ENCODE measurements around the gene GRIK4. TPM values are rescaled to one million over a fixed set of nuclear protein-coding genes. Genes with fewer than 3 reads are reported as not detected.

Gene GRIK4
- total and polyA plus RNA-seq, 4 donors, result 0.05 to 0.25 (median 0.06) TPM; not detected in 1

GRCh38 chr11:120666121-120666639 is 154.6 kb downstream of the GRIK4 start:
- WGBS, result 60% methylated on average over 10 of the region's 10 CpGs
- H3K36me3 ChIP-seq (ENCODE audit: control insufficient read depth in 4 of 4, insufficient read depth in 3 of 4, low read depth in 1 of 4, low read length in 3 of 4), result no peaks in the 10 kb centered on the region
- DNase-seq (ENCODE audit: low spot score), result no peak
- no peak overlapping the region for H3K4me3 ChIP-seq (ENCODE audit: low read depth in 1 of 3, low read length in 3 of 3)
- no peak overlapping the region for H3K27ac ChIP-seq (ENCODE audit: low read depth in 1 of 2, low read length in 2 of 2)
- TF ChIP-seq MAX (IDR thresholded peaks at IDR 0.05), result no peak
- TF ChIP-seq TAF1 (conservative IDR thresholded peaks at IDR 0.05), result no peak
- no peak for TF ChIP-seq FOXA1 (IDR thresholded peaks at IDR 0.05)
- no peak for TF ChIP-seq ZBTB33 (IDR thresholded peaks at IDR 0.05)
- TF ChIP-seq RAD21 (IDR thresholded peaks at IDR 0.05), result no peak
- TF ChIP-seq GABPA (IDR thresholded peaks at IDR 0.05 in 1 of 2, conservative IDR thresholded peaks at IDR 0.05 in 1 of 2), result no peak
- no peak for TF ChIP-seq HNF4G (IDR thresholded peaks at IDR 0.05)
- TF ChIP-seq YY1 (IDR thresholded peaks at IDR 0.05), result no peak
- no peak for TF ChIP-seq EGR1 (IDR thresholded peaks at IDR 0.05; ENCODE audit: low read depth in 2 of 2)
- no peak overlapping the region for H3K9ac ChIP-seq (ENCODE audit: low read depth in 1 of 2, low read length in 2 of 2)
- H3K4me1 ChIP-seq (ENCODE audit: control insufficient read depth in 4 of 4, insufficient read depth in 4 of 4, low read length in 3 of 4), result no peaks in the 10 kb centered on the region
- peaks cover 0 to 12% (median 0%) of the 10 kb centered on the region in 4 donors for H3K27me3 ChIP-seq (ENCODE audit: control insufficient read depth in 4 of 4, insufficient read depth in 4 of 4, low read length in 3 of 4)
- H3K9me3 ChIP-seq (ENCODE audit: control insufficient read depth in 4 of 4, low read length in 3 of 4), result no peaks in the 10 kb centered on the region

- H3K4me3 ChIP-seq (ENCODE audit: low read depth in 1 of 3, low read length in 3 of 3), result no peak overlapping the region
- peaks cover 0 to 12% (median 0%) of the 10 kb centered on the region in 4 donors for H3K27me3 ChIP-seq (ENCODE audit: control insufficient read depth in 4 of 4, insufficient read depth in 4 of 4, low read length in 3 of 4)
- H3K27ac ChIP-seq (ENCODE audit: low read depth in 1 of 2, low read length in 2 of 2), result no peak overlapping the region
- no peaks in the 10 kb centered on the region for H3K9me3 ChIP-seq (ENCODE audit: control insufficient read depth in 4 of 4, low read length in 3 of 4)
- H3K36me3 ChIP-seq (ENCODE audit: control insufficient read depth in 4 of 4, insufficient read depth in 3 of 4, low read depth in 1 of 4, low read length in 3 of 4), result no peaks in the 10 kb centered on the region
- TF ChIP-seq FOXA1 (IDR thresholded peaks at IDR 0.05) (no peak), GABPA (IDR thresholded peaks at IDR 0.05 in 1 of 2, conservative IDR thresholded peaks at IDR 0.05 in 1 of 2) (no peak), YY1 (IDR thresholded peaks at IDR 0.05) (no peak), FOXA2 (IDR thresholded peaks at IDR 0.05) (no peak), ATF3 (IDR thresholded peaks at IDR 0.05) (no peak), HNF4A (conservative IDR thresholded peaks at IDR 0.05) (no peak), RXRA (IDR thresholded peaks at IDR 0.05) (no peak), SP1 (IDR thresholded peaks at IDR 0.05) (no peak), CTCF (IDR thresholded peaks at IDR 0.05; ENCODE audit: low read depth, low read length, missing input control) (no peak), HNF4G (IDR thresholded peaks at IDR 0.05) (no peak), ZBTB33 (IDR thresholded peaks at IDR 0.05) (no peak), TAF1 (conservative IDR thresholded peaks at IDR 0.05) (no peak), REST (IDR thresholded peaks at IDR 0.05) (no peak), EGR1 (IDR thresholded peaks at IDR 0.05; ENCODE audit: low read depth in 2 of 2) (no peak), MAX (IDR thresholded peaks at IDR 0.05) (no peak), RAD21 (IDR thresholded peaks at IDR 0.05) (no peak), NR2F2 (IDR thresholded peaks at IDR 0.05) (no peak), JUND (IDR thresholded peaks at IDR 0.05) (no peak)
- no peak overlapping the region for H3K9ac ChIP-seq (ENCODE audit: low read depth in 1 of 2, low read length in 2 of 2)
- 41% methylated on average over 14 of the region's 14 CpGs for WGBS
- no peak for DNase-seq (ENCODE audit: low spot score)
- H3K4me1 ChIP-seq (ENCODE audit: control insufficient read depth in 4 of 4, insufficient read depth in 4 of 4, low read length in 3 of 4), result no peaks in the 10 kb centered on the region
Observed at GRCh38 chr11:120667281-120667680, 155.7 kb downstream of the GRIK4 start.

All from liver (tissue), 9 donors.